Activated gamma-delta T cell (primary cell): ENCODE measurements around the gene UQCC2.

Experiments used
- DNase-seq: peaks from one replicate; lab custom pipeline; 2025; lab: John Stamatoyannopoulos, UW

Gene UQCC2

DNA sequence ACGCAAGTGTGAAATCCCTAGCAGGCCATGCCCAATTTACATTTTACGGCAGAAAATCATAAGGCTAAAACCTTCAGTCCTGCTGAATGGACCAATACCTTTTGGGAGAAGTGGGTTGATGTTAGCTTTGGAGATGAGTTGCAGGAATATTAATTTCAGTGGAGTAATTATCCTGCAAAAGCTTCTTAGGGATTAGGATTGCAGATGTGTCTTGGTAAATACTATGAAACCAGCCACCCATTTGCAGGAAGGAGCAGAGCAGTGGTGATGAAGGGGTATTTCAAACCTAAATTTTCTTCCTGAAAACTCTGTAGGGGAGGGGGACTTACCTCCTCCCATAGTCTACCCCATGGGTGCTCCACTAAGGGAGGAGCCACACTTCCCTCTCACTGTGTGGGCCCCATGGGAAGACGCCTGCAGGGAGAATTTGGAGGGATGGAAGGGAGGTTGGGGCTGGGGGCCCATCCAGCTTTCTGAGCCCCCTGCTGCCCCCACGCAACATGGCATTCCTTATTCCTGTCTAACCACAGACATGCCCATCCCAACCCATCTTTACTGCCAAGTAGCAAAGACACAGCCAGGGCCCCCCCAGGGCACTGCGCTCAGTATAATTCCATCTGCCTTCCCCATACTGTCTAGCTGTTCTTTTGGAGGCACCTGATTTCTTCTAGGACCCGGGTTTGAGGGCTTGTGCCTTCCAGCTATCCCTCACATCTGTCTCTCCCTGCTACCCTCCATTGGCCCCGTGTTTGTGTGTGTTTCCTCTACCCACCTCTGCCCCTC is 14.6 kb upstream of the UQCC2 start:
- DNase-seq = no peak

DNA sequence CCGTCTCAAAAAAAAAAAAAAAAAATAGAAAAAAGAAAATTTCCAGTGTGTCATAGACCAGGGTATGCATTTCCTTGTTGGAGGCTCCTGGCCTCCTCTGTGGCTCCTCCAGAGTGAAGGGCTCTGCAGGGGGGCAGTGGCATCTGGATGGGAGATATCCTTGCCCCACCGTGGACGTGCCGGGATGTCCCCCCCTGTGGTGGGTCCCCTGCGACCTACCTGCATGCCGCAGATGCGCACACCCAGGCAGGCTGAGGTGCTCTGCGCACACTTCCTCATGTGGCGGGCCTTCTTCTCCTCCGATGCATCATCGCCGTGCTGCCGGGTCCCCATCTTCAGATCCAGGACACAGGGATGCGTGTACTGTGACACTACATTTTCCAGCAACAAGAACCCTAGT is 13.7 kb upstream of the UQCC2 start:
- no peak for DNase-seq

- no peak for DNase-seq
These were observed 12.9 kb upstream of the UQCC2 start for GRCh38 chr6:33724102-33725023.

- DNase-seq = no peak
These were observed 12.0 kb upstream of the UQCC2 start for GRCh38 chr6:33723371-33724085.

- DNase-seq = no peak
These were observed 10.7 kb upstream of the UQCC2 start for GRCh38 chr6:33722103-33722623.

DNA sequence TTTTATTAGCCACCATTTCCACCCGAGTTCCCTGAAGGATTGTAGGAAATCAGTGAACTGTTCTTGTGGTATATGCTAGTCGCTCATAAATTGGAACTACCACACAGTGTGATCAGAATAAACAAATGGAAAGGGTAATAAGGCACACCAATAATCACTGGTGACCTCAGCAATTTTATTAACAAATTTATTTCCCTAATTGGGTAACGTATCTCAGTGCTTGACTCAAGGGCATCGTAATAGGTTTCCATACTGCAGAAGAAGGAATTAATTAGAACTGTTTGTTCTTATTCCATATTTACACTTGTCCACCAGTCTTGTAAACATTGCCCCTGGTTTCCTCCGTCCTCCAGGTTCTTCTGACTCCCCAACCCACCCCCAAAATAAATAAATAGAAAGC is 10.0 kb upstream of the UQCC2 start:
- DNase-seq = no peak

DNA sequence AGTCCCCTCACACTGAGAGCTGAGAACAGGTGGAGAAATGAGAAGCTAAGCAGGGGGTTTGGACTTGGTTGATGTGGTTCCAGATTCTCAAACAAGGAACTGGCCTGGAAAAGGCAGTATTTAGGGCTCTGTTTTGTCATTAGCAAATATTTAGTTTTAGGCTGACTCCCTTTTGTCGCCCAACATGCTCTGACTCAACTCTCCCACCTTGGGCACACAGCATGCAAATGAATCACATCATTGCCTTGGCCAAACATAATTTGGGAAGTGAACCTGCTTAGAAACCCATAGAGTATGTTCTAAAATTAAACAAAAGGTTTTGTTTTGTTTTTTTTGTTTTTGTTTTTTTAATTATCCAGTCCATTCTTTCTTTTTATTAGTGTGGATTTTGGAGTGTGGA is 9.5 kb upstream of the UQCC2 start:
- DNase-seq = no peak

DNA sequence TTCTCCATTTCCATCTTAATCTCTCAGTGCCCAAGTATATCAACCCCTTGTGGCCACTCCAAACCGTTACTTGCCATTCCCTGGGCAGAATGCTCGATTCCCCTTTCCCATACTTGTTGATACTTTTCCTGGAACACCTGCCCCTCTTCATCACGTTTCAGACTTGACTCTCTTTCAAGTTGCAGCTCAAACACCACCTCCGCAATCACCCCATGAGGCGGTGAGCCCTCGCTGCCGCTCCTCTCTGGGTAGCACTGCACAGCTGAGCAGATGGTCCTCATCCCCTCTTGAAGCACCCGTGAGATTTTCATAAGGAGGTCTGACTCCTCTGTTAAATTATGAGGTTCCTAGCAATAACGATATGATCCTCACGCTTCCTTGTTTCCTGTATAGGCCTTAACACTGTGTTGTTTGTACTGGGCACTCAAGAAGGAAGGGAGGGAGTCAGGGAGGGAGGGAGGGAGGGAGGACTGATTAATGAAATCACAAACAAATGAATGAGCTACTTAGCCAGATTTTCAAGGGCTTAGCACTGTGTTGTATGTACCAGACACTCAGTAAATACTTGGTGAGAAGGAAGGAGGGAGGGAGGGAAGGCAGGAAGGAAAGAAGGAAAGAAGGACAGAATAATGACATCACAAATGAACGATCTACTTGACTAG is 8.0 kb upstream of the UQCC2 start:
- no peak for DNase-seq

GRCh38 chr6:33718713-33719112 is 7.2 kb upstream of the UQCC2 start:
- no peak for DNase-seq

DNA sequence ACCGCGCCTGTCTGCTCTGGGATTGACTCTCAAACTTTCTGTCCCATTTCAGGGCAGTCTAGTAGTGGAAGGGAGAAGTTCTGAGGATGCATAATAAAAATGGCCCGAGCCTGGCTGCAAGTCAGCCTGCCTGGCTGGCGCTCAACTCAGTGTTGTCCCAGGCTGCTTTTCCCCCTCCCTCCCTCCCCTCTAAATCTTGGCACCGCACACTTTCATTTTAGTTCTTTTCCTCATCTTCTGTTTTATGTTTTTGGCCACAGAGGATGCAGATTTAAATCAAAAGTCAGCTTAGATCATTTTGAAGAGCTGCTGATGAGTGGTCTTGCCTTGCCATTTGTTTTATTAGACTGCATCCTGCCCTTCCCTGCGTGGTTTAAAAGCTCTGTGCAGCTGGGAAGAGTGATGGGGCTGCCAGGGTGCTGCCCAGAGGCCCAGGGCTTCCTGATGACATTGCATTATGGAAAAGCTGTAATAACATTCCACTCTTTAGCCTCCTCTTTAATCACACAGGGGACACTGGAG is 6.5 kb upstream of the UQCC2 start:
- DNase-seq = no peak

GRCh38 chr6:33716890-33717632 is 5.6 kb upstream of the UQCC2 start:
- no peak for DNase-seq

DNA sequence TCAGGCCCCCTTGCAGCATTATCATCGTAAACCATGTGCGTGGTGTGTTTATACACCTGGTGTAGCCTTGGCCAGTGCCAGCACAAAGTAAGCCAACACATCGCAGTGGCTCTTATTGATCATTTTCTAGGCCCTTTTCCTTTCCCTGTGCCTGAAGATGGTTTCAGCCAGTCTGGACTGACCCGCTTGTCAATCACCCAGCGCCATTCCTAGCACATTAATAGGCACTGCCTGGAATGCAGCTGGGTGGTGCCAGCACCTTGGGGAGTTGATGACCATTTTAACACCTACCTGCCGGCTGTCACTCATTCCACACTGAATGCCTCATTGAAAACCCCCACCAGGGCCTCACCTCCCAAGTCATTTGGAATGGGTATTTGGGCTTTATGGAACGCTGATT is 4.9 kb upstream of the UQCC2 start:
- DNase-seq = no peak

DNA sequence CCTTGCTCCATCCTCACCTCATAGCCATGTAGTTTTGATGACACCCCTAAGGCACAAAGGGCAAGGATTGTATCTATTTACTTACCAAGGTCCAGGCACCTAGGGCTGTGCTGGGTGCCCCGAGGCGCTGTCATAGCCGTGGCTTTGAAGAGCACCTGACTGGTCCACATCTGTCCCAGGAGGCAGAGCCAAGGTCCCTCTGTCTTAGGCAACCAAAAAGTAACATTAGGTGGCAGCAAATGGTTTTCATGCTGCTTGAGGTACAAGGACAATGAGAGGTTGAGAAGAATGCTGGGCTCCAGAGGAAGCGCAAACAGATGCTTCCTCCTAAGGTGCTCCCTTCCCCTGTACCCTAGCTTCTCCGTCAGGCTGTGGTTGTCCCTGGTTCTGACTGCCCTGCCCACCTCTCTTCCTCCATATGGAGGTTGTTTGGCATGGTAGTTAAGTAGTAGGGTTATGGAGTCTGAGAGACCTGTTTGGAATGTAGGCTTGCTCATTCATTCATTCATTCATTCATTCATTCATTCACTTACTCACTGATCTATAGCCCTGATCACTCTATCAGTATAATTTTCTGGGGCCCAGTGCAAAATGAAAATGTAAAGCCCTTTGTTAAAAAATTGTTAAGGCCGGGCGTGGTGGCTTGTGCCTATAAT is 3.0 kb upstream of the UQCC2 start:
- DNase-seq = no peak

DNA sequence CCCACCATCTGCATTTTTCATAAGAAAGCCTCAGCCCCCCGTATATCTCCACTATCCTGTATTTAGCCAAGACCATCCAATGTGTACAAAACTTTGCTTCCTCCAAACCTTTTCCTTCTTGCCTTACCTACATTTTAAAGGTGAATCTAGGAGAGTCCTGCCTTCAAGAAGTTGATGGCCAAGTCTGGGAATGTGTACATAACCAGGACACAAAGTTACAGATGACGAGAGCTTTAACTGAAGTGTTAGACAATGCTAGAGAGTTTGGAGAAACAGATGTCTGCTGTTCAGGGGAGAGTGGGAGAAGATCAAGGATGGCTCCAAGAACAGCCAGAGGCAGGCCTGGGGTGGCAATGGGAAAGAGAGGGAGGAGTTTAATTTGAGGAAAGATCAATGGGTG is 2.3 kb upstream of the UQCC2 start:
- DNase-seq = no peak

- no peak for DNase-seq
These were observed 1.4 kb upstream of the UQCC2 start for GRCh38 chr6:33712914-33713313.

- DNase-seq = no peak
These were observed 991 bp downstream of the UQCC2 start for GRCh38 chr6:33710296-33711121.

- no peak for DNase-seq
These were observed 1.8 kb downstream of the UQCC2 start for GRCh38 chr6:33709605-33710295.

DNA sequence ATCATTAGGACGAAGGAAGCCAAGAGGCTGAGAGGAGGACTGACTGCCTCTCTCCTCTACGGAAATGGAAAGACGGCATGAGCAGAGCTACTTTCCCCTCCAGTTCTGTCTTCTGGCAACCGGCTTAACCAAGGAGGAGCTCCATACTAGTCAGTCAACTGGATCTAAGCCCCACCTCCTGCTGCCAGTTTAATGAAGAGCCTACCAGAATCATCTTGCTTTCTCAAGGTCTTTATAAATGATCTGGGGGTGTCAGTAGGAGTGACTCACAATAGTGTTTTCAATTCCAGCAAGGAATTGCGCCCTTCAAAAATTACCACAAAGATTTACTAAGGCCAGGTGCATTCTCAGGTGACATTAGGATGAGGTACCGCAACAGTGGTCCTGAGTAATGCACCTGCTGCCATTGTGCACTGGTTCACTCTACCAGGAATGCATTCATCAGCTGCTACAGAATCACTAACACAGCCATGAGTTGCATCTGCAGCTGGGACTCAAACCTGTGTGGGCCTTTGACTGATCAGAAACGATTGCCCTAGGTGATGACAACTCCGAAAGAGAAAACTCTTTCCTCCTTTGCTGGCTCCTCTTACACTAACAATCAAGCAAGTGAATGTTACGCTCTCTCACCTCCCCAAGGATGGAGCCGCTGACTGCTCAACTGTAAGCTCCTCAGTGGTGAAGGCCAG is 2.8 kb downstream of the UQCC2 start:
- no peak for DNase-seq
